Cardiac septum (tissue), 1 donor: ENCODE data around the gene HSDL2. TPM values are rescaled to one million over a fixed set of nuclear protein-coding genes. Genes with fewer than 3 reads are reported as not detected.
"Not testable (repeated sequence)": the region's sequence is repeated elsewhere in the genome, so short reads cannot be mapped to it uniquely, and the experiment has no call there.

Experiments
- DNase-seq: peaks from one replicate; pipeline ENCODE4 v3.0.0-alpha.2; 2020; ENCODE audit warnings: low spot score
- intact Hi-C: fragments of 100-400 bp; cut with DNase I; formaldehyde crosslinking; loops from one replicate; pipeline ENCODE4 v1.14.0; 2022
- total RNA-seq: library from RNA; stranded (reverse); fragmentation: NEBNext Ultra II Directional; extraction: Animal tissue kit (Norgen Biotek cat#: 25700); gene quantifications from one replicate; pipeline ENCODE4 v1.2.1, GENCODE V29; 2021
- donor health status: DM: no; HTN: no; CAD: no.

Gene HSDL2
- total RNA-seq, 1 donor from 2014 or later = 103 TPM

- DNase-seq = no peak
- intact Hi-C loops = no loop called here
Observed at GRCh38 chr9:112506571-112506970, 126.7 kb downstream of the HSDL2 start.

DNA sequence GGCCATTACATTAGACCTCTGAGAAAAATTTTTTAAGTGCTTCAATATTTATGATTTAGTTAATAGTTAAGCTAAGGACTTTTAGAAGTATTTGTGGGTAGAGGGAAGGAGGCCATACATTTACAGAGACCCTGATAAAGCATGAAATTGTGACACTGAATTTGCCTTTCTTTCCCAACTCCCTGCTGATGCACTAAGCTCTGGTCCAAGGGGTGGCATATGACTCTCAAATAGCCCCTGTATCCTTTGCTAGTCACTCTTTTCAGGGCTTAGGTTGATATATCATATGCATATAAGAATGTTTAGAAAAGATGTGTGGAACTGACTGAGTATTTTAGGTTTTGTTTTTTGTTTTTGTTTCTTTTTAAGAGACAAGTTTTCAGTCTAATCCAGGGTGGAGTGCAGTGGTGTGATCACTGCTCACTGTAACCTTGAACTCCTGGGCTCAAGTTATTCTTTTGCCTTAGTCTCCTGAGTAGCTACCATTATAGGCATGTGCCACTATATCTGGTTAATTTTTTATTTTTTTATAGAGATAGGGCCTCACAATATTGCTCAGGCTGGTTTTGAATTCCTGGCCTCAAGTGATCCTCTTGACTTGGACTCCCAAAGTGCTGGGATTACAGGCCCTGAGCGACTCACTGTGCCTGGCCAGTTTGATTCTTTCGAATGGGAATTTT is 127.2 kb downstream of the HSDL2 start:
- DNase-seq = no peak
- intact Hi-C loops = no loop called here

GRCh38 chr9:112508377-112508776 is 128.5 kb downstream of the HSDL2 start:
- intact Hi-C loops = no loop called here
- DNase-seq = no peak

DNA sequence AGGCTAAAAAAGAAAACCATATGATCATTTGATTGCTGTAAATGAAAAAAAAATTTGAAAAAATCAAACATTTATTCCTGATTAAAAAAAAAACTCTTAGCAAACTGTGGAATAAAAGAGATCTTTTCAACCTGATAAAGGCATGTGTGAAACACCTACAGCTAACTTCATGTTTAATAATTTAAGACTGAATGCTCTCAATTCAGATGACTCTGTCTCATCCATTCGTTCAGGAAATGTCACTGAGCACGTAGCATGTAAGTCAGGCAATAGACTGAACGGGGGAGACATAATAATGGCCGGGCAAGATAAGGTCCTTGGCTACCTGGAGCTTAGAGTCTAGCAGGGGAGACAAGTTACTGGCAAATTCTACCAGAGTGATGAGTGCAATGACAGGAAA is 132.5 kb downstream of the HSDL2 start:
- intact Hi-C loops, DNase-seq: not testable (repeated sequence)

DNA sequence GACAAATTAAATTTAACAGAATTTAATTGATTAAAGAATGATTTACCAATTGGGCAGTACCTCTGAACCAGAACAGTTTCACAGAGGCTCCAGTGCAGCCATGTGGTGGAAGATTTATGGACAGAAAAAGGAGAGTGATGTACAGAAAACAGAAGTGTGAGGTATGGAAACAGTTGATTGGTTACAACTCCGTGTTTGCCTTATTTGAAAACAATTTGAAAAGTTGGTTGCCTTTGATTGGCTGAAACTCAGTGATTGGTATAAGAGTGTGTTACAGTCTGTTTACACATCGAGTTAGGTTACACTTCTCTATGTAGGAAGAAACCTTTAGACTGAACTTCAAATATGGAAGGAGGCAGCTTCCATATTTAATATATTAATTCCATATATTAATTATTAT is 136.9 kb downstream of the HSDL2 start:
- intact Hi-C loops = no loop called here
- no peak for DNase-seq

- intact Hi-C loops = no loop called here
Observed at GRCh38 chr9:112520069-112520468, 140.2 kb downstream of the HSDL2 start.

DNA sequence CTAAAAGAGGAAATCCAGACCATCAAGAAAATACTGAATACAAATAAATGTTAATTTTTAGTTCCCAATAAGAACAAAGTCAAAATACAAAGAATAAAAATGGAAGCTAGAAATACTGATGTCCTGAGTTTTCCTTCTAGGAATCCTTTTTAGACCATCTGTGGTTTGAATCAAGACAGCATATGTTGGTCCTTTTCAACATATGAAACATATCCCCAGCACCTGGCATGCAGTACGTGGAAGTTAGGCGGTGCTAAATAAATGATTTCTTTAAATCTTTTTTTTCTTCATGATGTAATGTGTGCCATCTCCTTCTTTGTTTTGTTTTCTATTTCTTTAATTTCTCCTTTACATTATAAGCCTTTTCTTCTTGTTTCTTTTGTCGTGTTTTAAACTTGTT is 140.7 kb downstream of the HSDL2 start:
- no peak for DNase-seq
- intact Hi-C loops = no loop called here

More at GRCh38 chr9:112520069-112520468, 140.2 kb downstream of the HSDL2 start:
- no peak for DNase-seq

Other genes with a start within 250 kb of the HSDL2 start
- 4.3 TPM for gene SUSD1, start 204.8 kb upstream of the HSDL2 start, total RNA-seq
- 20.8 TPM for gene PTBP3, start 46.5 kb upstream of the HSDL2 start, total RNA-seq
- gene KIAA1958, start 106.7 kb downstream of the HSDL2 start, total RNA-seq = 5.3 TPM